KMS-11 (cell line): ENCODE results near the gene PCDH18.

Experiments used
- H2AFZ ChIP-seq: fragments of 200-600 bp; sonication (generic); 2 replicates; pipeline ENCODE4 v1.6.1; 2016; ENCODE audit warnings: antibody characterized with exemption, mixed run types, low read depth
- H3K27ac ChIP-seq: fragments of 200-600 bp; sonication (generic); 2 replicates; pipeline ENCODE4 v1.6.1; 2016; ENCODE audit warnings: mild to moderate bottlenecking, mixed run types
- H3K27me3 ChIP-seq: fragments of 200-600 bp; sonication (generic); 2 replicates; pipeline ENCODE4 v1.6.1; 2017; ENCODE audit warnings: mild to moderate bottlenecking, low read depth, mixed run types, moderate library complexity; ENCODE audit not compliant: insufficient read depth
- H3K36me3 ChIP-seq: fragments of 200-600 bp; sonication (generic); 2 replicates; pipeline ENCODE4 v1.6.1; 2017; ENCODE audit warnings: mild to moderate bottlenecking, mixed run types; ENCODE audit not compliant: insufficient read depth
- H3K4me1 ChIP-seq: fragments of 200-600 bp; sonication (generic); 2 replicates; pipeline ENCODE4 v1.6.1; 2016; ENCODE audit warnings: mild to moderate bottlenecking, low read depth, mixed run types; ENCODE audit not compliant: poor library complexity, severe bottlenecking
- H3K4me2 ChIP-seq: fragments of 200-600 bp; sonication (generic); 2 replicates; pipeline ENCODE4 v1.7.0; 2016; ENCODE audit warnings: mild to moderate bottlenecking, mixed run types
- H3K4me3 ChIP-seq: fragments of 200-600 bp; sonication (generic); IDR thresholded peaks from 2 replicates; pipeline ENCODE4 v1.6.1; 2017; ENCODE audit warnings: low read depth, low read length, mixed read lengths; ENCODE audit not compliant: insufficient read depth
- H3K79me2 ChIP-seq: fragments of 200-600 bp; sonication (generic); 2 replicates; pipeline ENCODE4 v1.6.1; 2016; ENCODE audit warnings: low read depth, mixed run types; ENCODE audit not compliant: insufficient read depth
- H3K9ac ChIP-seq: fragments of 200-600 bp; sonication (generic); 2 replicates; pipeline ENCODE4 v1.6.1; 2016; ENCODE audit warnings: mild to moderate bottlenecking, mixed run types
- H4K20me1 ChIP-seq: fragments of 200-600 bp; sonication (generic); 2 replicates; pipeline ENCODE4 v1.6.1; 2016; ENCODE audit warnings: mild to moderate bottlenecking, mixed run types; ENCODE audit not compliant: insufficient read depth
- CTCF ChIP-seq: fragments of 200-600 bp; sonication (generic); conservative IDR thresholded peaks from 2 replicates; pipeline ENCODE4 v1.6.1; 2017; ENCODE audit warnings: low read depth, mild to moderate bottlenecking, antibody characterized with exemption, low read length, moderate library complexity, mixed read lengths

Gene PCDH18

GRCh38 chr4:137543648-137544047, 11.4 kb upstream of the PCDH18 start:
- Histone ChIP-seq H3K4me1 (no peaks in the 10 kb centered on the region), H2AFZ (no peak overlapping the region), H3K36me3 (no peaks in the 10 kb centered on the region), H3K27me3 (no peaks in the 10 kb centered on the region), H3K4me2 (no peak overlapping the region), H3K9ac (no peak overlapping the region), H3K79me2 (no peaks in the 10 kb centered on the region), H4K20me1 (no peaks in the 10 kb centered on the region), H3K27ac (no peak overlapping the region), H3K4me3 (no peak overlapping the region)
- TF ChIP-seq CTCF = no peak

- H3K4me3 ChIP-seq = no peak overlapping the region
- H4K20me1 ChIP-seq = no peaks in the 10 kb centered on the region
- no peak for TF ChIP-seq CTCF
- no peaks in the 10 kb centered on the region for H3K4me1 ChIP-seq
- no peak overlapping the region for H3K9ac ChIP-seq
- H3K79me2 ChIP-seq = no peaks in the 10 kb centered on the region
- no peak overlapping the region for H2AFZ ChIP-seq
- H3K36me3 ChIP-seq = no peaks in the 10 kb centered on the region
- no peaks in the 10 kb centered on the region for H3K27me3 ChIP-seq
- H3K27ac ChIP-seq = no peak overlapping the region
- no peak overlapping the region for H3K4me2 ChIP-seq
Observed at GRCh38 chr4:137543198-137543597, 10.9 kb upstream of the PCDH18 start.

- Histone ChIP-seq H3K4me2 (no peak overlapping the region), H3K9ac (no peak overlapping the region), H4K20me1 (no peaks in the 10 kb centered on the region), H3K4me3 (no peak overlapping the region), H3K4me1 (no peaks in the 10 kb centered on the region), H3K79me2 (no peaks in the 10 kb centered on the region), H3K27ac (no peak overlapping the region), H3K36me3 (no peaks in the 10 kb centered on the region), H2AFZ (no peak overlapping the region), H3K27me3 (no peaks in the 10 kb centered on the region)
- no peak for TF ChIP-seq CTCF
Observed at GRCh38 chr4:137541876-137542646, 9.8 kb upstream of the PCDH18 start.

- H3K79me2 ChIP-seq = no peaks in the 10 kb centered on the region
- H3K4me1 ChIP-seq = no peaks in the 10 kb centered on the region
- TF ChIP-seq CTCF = no peak
- H3K4me2 ChIP-seq = no peak overlapping the region
- H3K4me3 ChIP-seq = no peak overlapping the region
- H3K27ac ChIP-seq = no peak overlapping the region
- H3K36me3 ChIP-seq = no peaks in the 10 kb centered on the region
- H4K20me1 ChIP-seq = no peaks in the 10 kb centered on the region
- no peak overlapping the region for H2AFZ ChIP-seq
- no peaks in the 10 kb centered on the region for H3K27me3 ChIP-seq
- H3K9ac ChIP-seq = no peak overlapping the region
Observed at GRCh38 chr4:137541181-137541580, 8.9 kb upstream of the PCDH18 start.
